ENCODE data around the gene CSH2.
"Not testable (repeated sequence)": the region's sequence is repeated elsewhere in the genome, so short reads cannot be mapped to it uniquely, and the experiment has no call there.

Gene CSH2

DNA sequence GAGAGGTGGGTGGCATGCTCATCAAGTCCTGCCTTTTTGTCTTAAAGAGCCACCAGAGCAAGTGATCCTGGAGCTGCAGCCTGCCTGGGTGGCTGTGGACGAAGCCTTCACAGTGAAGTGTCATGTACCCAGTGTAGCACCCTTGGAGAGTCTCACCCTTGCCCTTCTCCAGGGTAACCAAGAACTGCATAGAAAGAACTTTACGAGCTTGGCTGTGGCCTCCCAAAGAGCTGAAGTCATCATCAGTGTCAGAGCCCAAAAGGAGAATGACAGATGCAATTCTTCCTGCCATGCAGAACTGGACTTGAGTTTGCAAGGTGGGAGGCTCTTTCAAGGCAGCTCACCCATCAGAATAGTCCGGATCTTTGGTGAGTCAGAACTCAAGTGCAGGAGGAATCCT lies 14.2 kb downstream of the CSH2 start:
- in situ Hi-C loops (cut with HindIII; ENCODE audit: low sequenced_read_pairs): no loop called here

DNA sequence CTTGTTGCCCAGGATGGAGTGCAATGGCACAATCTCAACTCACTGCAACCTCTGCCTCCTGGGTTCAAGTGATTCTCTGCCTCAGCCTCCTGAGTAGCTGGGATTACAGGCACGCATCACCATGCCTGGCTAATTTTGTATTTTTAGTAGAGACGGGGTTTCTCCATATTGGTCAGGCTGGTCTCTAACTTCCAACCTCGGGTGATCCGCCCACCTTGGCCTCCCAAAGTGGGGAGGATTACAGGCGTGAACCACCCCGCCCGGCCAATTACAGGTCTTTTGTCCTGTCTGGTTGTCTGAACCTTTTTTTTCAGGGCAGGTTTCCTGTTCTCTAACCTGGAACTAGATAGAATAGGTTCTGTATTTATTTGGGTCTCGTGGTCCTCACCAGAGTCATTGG lies 17.1 kb downstream of the CSH2 start:
- in situ Hi-C loops (cut with HindIII; ENCODE audit: low sequenced_read_pairs): not testable (repeated sequence)

DNA sequence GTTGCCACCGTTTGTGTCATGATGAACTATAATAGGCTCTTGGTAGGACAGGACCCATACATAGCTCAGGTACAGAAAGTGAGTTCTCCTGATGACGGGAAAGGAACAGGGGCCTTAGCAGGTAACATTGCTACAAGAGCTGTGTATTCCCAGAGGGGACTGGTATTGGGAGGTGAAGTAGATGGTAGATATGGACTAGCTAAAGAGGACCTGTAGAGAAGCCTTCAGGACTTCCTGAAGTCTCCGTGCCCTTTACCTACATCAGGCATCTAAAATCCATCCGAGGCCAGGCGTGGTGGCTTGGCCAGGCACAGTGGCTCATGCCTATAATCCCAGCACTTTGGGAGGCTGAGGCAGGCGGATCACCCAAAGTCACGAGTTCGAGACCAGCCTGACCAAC lies 18.3 kb downstream of the CSH2 start:
- in situ Hi-C loops (cut with HindIII; ENCODE audit: low sequenced_read_pairs): no loop called here

DNA sequence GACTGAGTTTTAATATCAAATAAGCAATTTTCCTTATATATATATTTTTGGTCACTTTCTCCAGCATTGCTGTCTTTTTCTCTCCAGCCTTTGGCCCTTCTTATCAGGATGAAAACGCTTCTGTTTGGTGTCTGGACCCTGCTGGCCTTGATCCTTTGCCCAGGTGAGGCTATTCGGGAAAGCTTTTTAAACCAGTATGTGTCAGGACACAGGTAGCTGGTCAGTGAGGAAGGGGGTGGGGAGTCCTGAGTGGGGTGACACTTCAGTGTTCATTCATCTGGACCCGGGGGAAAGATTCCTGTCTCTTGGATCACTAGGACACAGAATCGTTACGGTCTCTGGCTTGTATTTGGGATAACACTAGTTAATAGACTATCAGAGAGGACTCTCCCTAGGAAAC lies 18.8 kb downstream of the CSH2 start:
- in situ Hi-C loops (cut with HindIII; ENCODE audit: low sequenced_read_pairs): no loop called here

DNA sequence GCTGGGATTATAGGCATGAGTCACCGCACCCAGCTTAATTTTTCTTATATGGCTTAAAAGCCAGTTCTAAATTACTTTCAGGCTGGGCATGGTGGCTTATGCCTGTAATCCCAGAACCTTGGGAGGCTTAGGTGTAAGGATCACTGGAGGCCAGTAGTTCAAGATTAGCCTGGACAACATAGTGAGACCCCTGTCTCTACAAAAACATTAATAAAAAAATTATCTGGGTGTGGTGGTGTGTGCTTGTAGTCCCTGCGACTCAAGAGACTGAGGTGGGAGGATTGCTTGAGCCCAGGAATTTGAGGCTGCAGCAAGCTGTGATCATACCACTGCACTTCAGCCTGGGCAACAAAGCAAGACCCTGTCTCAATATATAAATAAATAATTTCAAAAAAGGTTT lies 20.2 kb downstream of the CSH2 start:
- in situ Hi-C loops (cut with HindIII; ENCODE audit: low sequenced_read_pairs): no loop called here

DNA sequence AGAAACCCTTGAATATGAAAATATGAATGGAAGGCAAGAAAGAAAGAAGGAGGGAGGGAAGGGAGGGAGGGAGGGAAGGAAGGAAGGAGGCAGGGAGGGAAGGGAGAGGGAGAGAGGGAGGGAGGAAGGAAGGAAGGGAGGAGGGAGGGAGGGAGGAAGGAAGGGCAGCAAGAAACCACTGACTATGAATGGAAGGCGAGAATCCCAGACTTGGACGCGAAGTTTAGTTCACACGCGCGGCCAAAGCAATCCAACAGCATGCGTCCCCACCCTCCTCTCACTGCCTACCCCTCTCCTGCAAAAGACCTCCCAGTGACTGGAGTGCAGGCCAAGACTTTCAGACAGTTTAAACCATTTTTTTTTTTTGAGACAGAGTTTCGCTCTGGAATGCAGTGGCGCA lies 23.1 kb downstream of the CSH2 start:
- in situ Hi-C loops (cut with HindIII; ENCODE audit: low sequenced_read_pairs): no loop called here

DNA sequence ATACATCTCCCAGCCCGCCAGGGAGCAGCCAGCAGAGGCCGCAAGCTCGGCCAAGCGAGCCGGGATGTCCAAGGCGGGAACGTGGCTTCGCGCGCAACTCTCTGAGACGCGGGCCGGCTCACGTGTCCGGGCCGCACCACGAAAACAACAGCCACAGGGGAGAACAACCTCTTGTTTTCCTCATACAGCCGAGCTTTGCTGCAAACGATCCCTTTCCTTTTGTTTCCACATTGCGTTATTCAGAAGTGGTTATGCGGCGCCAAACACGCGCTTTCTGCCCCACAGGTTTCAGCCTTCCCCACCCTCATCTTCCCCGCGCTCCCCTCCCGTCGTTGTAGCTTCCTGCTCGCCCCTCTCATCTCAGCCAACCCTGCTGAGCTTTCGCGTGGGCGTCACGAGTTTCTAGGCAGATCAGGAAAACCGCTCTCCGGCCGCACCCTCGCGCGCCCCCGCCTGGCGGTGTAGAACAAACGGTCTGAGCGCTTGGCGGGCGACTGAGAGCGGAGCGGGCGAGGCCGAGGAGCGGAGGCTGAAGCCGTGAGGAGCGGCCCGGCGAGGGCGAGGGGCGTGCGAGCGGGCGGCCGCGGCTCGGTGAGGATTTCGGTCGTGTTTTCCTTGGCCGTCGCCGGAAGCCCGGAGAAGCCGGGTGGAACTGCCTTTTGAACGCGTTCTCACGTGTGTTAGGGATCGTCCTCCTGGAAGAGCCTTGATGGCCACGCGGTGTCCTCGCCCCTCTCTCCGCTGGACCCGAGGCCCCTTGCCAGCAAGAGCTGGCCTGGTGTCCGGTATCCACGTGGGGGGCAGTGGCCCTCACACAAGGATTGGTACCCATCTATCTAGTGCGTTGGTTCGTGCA lies 24.4 kb downstream of the CSH2 start:
- in situ Hi-C loops (cut with HindIII; ENCODE audit: low sequenced_read_pairs): no loop called here

DNA sequence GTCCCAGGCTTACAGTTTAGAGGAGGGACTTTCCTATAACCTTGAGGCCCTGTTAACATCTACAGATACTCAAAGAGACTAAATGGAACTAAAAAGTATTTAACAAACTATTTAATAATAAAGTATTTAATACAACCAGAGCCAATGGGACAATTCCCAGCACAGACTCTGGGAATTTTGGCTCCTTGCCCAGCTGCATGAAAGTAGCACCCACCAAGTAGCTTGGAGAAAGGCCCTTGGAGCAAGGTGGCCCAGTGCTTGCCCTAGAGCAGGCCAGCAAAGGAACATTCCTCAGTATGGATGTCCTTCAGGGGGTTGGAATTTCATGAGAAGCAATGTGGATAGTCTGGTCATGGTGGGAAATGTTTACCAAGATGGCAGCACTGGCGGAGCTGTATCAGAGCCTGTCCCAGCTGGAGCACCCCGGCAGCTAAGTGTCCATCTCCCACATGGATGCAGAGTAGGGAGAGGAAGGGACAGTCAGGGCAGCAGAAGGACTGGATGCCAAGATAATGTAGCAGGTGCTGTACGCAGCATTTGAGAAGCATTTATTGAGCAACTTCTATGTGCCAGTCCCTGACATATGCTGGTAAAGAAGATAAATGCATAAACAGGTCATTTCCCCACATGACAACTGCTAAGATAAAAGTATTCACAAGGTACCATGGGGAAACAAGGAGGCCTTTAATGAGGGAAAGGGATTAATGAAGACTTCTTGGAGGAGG lies 25.8 kb downstream of the CSH2 start:
- in situ Hi-C loops (cut with HindIII; ENCODE audit: low sequenced_read_pairs): no loop called here

DNA sequence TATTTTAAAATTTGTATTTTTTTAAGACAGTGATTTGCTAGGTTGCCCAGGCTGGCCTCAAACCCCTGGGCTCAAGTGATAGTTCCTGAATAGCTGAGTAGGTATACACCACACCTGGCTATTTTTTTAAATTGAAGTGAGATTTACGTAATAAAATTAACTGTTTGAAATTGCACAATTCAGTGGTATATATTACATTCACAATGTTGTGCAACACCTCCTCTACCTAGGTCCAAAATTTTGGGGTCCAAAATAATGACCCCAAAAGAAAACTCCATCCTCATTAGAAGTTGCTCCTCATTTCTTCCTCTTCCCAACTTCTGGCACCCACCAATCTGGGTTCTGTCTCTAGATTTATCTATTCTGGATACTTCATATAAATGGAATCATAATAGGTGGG lies 28.0 kb downstream of the CSH2 start:
- in situ Hi-C loops (cut with HindIII; ENCODE audit: low sequenced_read_pairs): no loop called here

DNA sequence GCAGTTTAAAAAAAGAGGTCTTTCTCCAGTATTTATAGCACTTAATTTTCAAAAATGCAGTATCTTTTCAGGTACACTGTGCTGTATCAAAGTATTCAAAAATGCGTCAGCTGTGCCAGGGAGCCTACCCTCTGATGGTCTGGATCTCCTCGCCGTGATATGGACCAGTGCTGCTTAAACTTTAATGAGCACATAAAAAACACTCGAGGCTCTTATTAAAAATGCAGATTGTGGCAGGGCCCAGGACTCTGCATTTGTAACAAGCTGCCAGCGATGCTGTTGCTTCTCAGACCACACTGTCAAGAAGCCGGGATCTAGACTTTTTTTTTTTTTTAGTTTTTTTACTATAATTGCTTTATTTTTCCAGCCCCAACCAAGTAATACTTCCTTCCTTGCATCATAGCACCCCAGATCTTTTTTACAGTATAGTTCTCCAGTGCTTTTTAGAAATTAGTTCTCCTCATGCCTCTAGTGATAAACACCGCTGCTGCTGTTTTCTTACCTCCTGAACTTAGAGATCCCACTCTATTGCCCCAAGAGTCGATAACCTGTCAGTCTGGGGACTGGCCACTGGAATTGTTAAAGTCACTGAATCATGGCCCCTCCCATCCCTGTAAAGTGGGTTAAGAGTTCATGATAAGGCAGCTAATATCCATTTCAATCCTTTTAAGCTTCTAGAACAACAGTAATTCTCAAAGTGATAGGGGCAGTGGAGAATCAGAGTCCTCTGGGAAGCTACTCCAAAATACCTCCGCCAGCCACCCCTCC lies 29.4 kb downstream of the CSH2 start:
- in situ Hi-C loops (cut with HindIII; ENCODE audit: low sequenced_read_pairs): no loop called here

DNA sequence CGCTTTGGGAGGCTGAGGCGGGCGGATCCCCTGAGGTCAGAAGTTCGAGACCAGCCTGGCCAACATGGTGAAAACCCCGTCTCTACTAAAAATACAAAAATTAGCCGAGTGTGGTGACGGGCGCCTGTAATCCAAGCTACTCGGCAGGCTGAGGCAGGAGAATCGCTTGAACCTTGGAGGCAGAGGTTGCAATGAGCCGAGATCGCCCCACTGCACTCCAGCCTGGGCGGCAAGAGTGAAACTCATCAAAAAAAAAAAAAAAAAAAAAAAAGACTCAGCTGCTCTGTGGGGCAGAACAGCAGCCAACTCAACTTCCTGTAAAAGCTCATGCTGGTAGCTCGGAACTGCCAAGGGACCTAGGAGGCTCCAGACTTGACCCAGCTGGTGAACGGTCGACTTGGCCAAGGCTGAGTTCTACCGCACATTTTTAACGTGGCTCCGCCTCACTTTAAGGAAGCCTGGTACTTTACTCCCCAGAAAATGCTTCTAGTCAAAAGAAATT lies 30.0 kb downstream of the CSH2 start:
- in situ Hi-C loops (cut with HindIII; ENCODE audit: low sequenced_read_pairs): not testable (repeated sequence)

DNA sequence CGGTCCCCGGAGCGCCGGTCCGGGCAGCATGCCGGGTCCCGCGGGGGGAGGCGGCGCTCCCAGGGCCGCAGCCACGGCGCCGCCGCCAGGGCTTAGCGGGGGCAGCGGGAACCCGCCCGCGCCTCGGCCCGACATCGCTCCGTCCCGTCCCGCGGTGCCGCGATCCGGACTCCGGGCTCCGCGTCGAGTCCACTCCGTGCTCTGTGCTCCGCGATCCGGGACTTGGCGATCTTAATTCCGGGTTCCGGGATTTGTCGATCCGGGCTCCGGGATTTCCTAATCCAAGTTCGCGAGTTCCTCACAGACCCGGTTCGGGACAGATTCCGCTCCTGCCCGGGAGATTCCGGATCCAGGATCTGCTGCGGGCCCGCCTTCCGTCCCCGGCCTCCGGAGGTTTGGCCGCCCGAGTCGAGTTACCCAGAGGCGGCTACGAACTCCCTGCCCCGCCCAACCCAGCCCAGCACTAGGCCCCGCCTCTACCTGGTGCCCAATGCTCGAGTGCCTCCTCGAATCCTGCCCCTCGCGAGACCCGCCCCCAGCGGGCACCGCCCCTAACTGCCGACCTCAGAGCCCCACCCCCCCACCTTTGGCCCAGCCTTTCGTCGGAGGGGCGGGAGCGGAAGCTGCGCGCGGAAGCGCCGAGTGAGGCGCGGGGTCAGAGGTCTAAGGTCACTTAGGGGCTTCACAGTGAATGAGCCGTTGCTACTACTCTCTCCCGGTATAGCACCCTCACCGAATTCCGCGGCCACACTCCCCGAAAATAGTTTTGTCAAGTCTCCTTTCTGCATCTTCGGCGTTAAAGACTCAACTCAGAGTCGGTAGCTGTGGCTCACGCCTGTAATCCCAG lies 30.7 kb downstream of the CSH2 start, which contains the start of gene SMARCD2:
SMARCD2 (minus strand) TSS at position 146 of the 847 bp plus-strand sequence; CDS start at position 135, 11 bp downstream.
- in situ Hi-C loops (cut with HindIII; ENCODE audit: low sequenced_read_pairs): no loop called here

DNA sequence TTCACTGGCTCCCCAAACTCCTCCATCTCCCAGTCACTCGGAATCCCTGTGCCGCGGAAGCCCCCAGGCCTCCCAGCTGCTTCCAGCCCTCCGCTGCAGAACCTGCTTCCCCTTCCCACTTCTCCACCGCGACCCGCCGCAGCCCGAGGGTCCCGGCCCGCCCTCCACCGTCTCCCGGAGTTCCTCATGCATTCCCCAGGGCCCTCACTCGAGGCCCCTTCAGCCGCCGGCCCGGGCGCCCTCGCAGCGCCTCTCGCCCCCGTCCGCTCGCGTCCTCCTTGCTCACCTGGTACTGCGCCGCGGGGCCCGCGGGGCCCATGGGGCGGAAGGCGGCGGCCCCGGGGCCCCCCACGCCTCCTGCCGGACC lies 31.3 kb downstream of the CSH2 start:
- in situ Hi-C loops (cut with HindIII; ENCODE audit: low sequenced_read_pairs): no loop called here

DNA sequence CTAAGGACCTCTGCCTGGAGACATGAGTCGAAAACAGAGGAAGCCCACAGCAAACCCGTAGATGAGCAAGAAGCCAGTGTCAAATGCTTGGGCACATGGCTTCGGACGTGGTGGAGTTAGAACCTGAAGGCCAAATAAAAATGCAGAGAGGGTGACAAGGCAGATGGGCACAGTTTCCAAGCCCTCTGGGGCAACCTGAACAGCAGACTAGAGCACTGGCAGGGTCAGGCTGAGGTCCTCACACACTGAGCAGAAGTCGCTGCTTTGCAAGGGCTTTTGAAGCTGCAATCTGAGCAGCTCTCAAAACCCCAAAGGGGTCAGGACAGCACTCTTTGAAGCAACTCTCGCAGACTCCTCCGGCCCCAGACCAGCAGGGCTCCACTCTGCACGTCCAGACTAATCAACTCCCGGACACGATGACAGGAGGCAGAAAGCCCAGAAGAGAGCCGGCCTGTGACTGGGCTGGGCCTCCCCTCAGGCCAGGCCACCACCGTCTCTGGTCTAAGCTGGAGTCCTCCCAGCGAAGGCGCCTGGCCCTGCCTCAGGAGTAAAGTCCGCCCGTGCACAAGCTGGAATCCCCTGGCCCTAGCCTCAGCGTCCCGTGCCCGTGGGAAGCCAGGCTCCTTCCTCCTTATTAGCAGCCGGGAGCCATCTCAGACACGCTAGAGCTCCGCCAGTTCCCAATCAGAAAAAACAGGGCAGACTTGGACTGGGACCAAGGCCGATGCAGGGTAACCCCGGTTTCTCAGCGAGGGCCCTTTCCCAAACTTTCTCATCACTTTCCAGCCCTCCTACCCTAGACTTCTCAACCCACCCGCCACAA lies 31.9 kb downstream of the CSH2 start:
- in situ Hi-C loops (cut with HindIII; ENCODE audit: low sequenced_read_pairs): no loop called here

DNA sequence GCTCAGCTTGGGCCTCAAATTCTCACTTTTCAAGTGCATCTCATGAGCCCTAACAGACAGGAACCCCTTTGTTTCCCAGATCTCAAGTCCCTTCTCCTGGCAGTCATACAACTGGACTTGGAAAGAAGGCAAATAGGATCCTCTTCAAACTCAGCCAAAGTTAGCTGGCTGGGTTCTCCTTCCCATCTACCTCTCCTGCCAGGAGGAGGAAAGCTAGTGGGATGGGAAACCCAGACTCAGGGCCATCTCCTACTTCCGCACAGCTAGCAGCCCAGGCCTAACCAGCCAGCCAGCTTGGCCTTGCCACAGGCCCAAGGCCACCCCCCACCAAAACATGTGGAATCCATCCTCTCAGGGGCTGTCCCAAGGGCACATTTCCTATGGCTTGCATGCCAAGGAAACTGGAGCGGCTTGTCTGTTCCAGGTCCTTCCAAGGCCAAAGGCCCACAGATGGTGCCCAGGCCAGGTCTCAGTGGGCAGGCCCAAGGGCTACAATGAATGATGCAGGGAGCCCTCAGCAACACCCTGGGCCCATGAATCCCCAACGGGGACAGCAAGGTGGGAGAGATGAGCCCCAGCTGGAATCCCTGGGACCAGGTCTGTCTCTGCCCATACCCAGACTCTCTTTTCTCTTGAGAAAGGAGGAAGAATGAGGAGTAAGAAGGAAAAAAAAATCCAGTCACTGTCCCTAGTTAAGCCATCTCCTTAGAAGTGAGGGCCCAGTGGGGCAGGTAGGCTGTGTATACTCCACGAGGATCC lies 32.7 kb downstream of the CSH2 start:
- in situ Hi-C loops (cut with HindIII; ENCODE audit: low sequenced_read_pairs): no loop called here

DNA sequence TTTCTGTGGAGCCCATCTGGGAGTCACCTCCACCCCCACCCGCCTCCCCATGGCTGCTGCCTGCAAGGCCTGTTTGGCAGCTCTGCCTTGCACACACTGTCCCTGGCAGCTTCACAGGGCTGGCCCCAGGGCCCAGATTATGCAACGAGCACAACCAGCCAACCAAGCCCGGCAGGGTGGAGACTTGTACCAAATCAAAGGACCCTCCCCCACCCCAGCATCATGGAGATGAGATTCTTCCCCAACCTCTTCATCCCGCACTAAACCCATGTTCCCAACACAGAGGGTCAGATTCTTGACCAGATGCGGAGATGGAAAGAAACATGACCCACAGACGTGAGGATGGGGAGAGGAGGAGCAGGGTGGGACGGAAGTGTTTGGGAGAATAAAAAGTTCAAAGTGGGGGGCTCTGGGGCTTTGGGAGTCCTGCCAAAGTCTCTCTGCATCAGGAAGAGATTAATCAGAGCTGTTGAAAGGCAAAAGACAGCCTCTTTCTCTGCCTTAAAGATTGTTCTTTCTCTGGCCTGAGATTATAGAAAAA lies 34.8 kb downstream of the CSH2 start:
- in situ Hi-C loops (cut with HindIII; ENCODE audit: low sequenced_read_pairs): no loop called here

DNA sequence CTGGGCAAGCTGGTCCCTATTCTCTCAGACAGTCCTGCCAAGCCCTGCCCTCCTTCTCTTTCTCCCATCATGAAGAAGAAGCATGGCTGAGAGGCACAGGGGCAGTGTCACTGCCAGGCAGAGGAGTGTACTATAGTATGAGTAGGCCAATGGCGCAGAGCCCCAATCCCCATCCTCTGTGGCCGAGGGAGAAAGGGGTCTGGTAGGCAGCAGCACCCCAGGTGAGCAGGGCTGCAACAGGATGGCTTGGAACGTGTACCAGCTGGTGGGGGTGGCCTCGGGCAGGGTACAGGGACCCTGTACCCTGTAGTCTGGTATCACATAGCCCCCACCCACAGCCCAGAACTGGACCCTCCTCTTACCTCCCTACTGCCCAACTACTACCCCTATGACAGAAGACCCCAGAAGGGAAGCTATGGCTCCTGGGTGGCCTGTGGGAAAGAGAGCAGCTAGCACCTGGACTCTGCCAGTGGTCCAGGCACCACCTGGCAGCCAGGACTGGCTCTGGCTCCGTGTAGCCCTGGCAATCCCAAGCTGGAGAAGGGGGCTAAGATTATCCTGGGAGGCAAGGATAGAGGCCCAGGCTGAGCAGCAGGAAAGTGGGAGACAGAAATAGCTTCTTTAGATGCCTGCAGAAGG lies 35.4 kb downstream of the CSH2 start:
- in situ Hi-C loops (cut with HindIII; ENCODE audit: low sequenced_read_pairs): no loop called here

DNA sequence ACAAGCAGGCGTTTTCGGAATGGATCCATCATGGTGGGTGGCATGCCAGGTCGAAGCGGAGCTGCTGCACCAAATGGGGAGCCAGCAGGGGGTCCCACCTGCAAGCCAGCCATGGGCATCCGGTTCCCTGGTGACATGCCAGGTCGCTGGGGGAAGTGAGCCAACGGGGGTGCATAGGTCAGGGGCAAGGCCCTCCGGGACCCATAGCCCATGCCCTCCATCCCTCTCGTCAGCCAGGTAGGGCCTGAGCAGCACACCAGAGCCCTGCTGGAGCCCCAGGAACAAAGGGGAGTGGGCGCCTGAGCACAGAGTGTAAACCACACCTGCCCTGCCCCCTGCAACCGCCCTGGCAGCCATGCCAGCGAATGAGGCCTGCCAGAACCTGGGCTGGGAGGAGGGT lies 36.0 kb downstream of the CSH2 start:
- in situ Hi-C loops (cut with HindIII; ENCODE audit: low sequenced_read_pairs): no loop called here
